HG02943 (cell line): ENCODE measurements around the gene RD3L.
"Not testable (repeated sequence)": the region's sequence is repeated elsewhere in the genome, so short reads cannot be mapped to it uniquely, and the experiment has no call there.

Source experiments
- ATAC-seq: cut with Tn5 transposase; IDR thresholded peaks from one replicate; pipeline ENCODE4 v1.9.1; 2021; ENCODE audit warnings: mild to moderate bottlenecking, low read depth, moderate library complexity; ENCODE audit not compliant: unreplicated experiment

Gene RD3L

GRCh38 chr14:103941973-103942736 is at the start of gene RD3L:
TSS of gene RD3L (minus strand) at chr14:103942529. CDS start at chr14:103941695, 834 bp downstream.
- ATAC-seq: no peak

- no peak for ATAC-seq
Observed at GRCh38 chr14:103989964-103990363, 47.6 kb upstream of the RD3L start.

- no peak for ATAC-seq
Observed at GRCh38 chr14:103989034-103989433, 46.7 kb upstream of the RD3L start.

- no peak for ATAC-seq
Observed at GRCh38 chr14:103984196-103984595, 41.9 kb upstream of the RD3L start.

- not testable (repeated sequence) for ATAC-seq
Observed at GRCh38 chr14:103980623-103981238, 38.4 kb upstream of the RD3L start.

GRCh38 chr14:103974575-103974974 is 32.2 kb upstream of the RD3L start:
- no peak for ATAC-seq

GRCh38 chr14:103973354-103973753 is 31.0 kb upstream of the RD3L start:
- ATAC-seq: no peak

- no peak for ATAC-seq
Observed at GRCh38 chr14:103969961-103970360, 27.6 kb upstream of the RD3L start.

GRCh38 chr14:103966631-103967030 is 24.3 kb upstream of the RD3L start:
- no peak for ATAC-seq

GRCh38 chr14:103961928-103962578 is 19.7 kb upstream of the RD3L start:
- ATAC-seq: no peak

- no peak for ATAC-seq
Observed at GRCh38 chr14:103960457-103961055, 18.2 kb upstream of the RD3L start.

- ATAC-seq: no peak
Observed at GRCh38 chr14:103949131-103949790, 6.9 kb upstream of the RD3L start.

GRCh38 chr14:103948442-103948841 is 6.1 kb upstream of the RD3L start:
- ATAC-seq: no peak

GRCh38 chr14:103946975-103947374 is 4.6 kb upstream of the RD3L start:
- no peak for ATAC-seq

- ATAC-seq: no peak
Observed at GRCh38 chr14:103943673-103944072, 1.3 kb upstream of the RD3L start.

- ATAC-seq: no peak
Observed at GRCh38 chr14:103941462-103941861, 867 bp downstream of the RD3L start.

- no peak for ATAC-seq
Observed at GRCh38 chr14:103935102-103935501, 7.2 kb downstream of the RD3L start.

- ATAC-seq: no peak
Observed at GRCh38 chr14:103932791-103933490, 9.4 kb downstream of the RD3L start.

- no peak for ATAC-seq
Observed at GRCh38 chr14:103931422-103931821, 10.9 kb downstream of the RD3L start.

GRCh38 chr14:103930051-103930604 is 12.2 kb downstream of the RD3L start:
- ATAC-seq: no peak
